GM21423 (cell line): ENCODE data around the gene FHOD3.
"Not testable (repeated sequence)": the region's sequence is repeated elsewhere in the genome, so short reads cannot be mapped to it uniquely, and the experiment has no call there.

ENCODE experiments used
- ATAC-seq: cut with Tn5 transposase; IDR thresholded peaks from one replicate; pipeline ENCODE4 v1.9.1; 2021; ENCODE audit warnings: mild to moderate bottlenecking, moderate library complexity; ENCODE audit not compliant: unreplicated experiment

Gene FHOD3

GRCh38 chr18:36535202-36535935 is 237.9 kb downstream of the FHOD3 start:
- ATAC-seq, result no peak

GRCh38 chr18:36536426-36536825 is 238.9 kb downstream of the FHOD3 start:
- ATAC-seq, result no peak

- ATAC-seq, result no peak
Observed at GRCh38 chr18:36537289-36537688, 239.8 kb downstream of the FHOD3 start.

GRCh38 chr18:36539674-36540231 is 242.2 kb downstream of the FHOD3 start:
- ATAC-seq, result no peak

- ATAC-seq, result no peak
Observed at GRCh38 chr18:36543030-36543429, 245.5 kb downstream of the FHOD3 start.

GRCh38 chr18:36543991-36544725 is 246.6 kb downstream of the FHOD3 start:
- no peak for ATAC-seq

- no peak for ATAC-seq
Observed at GRCh38 chr18:36545821-36546427, 248.4 kb downstream of the FHOD3 start.

GRCh38 chr18:36546876-36547275 is 249.4 kb downstream of the FHOD3 start:
- ATAC-seq, result no peak

- ATAC-seq, result no peak
Observed at GRCh38 chr18:36547544-36547943, 250.0 kb downstream of the FHOD3 start.

- ATAC-seq, result not testable (repeated sequence)
Observed at GRCh38 chr18:36551274-36551673, 253.8 kb downstream of the FHOD3 start.

- no peak for ATAC-seq
Observed at GRCh38 chr18:36558234-36558633, 260.7 kb downstream of the FHOD3 start.

GRCh38 chr18:36559149-36559857 is 261.8 kb downstream of the FHOD3 start:
- ATAC-seq, result no peak

- ATAC-seq, result no peak
Observed at GRCh38 chr18:36560187-36560586, 262.7 kb downstream of the FHOD3 start.

GRCh38 chr18:36561046-36561445 is 263.5 kb downstream of the FHOD3 start:
- ATAC-seq, result no peak

- ATAC-seq, result no peak
Observed at GRCh38 chr18:36564841-36565240, 267.3 kb downstream of the FHOD3 start.

GRCh38 chr18:36567800-36568199 is 270.3 kb downstream of the FHOD3 start:
- ATAC-seq, result no peak

- no peak for ATAC-seq
Observed at GRCh38 chr18:36568487-36568886, 271.0 kb downstream of the FHOD3 start.

GRCh38 chr18:36572135-36572856 is 274.8 kb downstream of the FHOD3 start:
- ATAC-seq, result no peak

- ATAC-seq, result no peak
Observed at GRCh38 chr18:36576339-36576738, 278.8 kb downstream of the FHOD3 start.
